ENCODE data around the gene LEP.

LEP gene

DNA sequence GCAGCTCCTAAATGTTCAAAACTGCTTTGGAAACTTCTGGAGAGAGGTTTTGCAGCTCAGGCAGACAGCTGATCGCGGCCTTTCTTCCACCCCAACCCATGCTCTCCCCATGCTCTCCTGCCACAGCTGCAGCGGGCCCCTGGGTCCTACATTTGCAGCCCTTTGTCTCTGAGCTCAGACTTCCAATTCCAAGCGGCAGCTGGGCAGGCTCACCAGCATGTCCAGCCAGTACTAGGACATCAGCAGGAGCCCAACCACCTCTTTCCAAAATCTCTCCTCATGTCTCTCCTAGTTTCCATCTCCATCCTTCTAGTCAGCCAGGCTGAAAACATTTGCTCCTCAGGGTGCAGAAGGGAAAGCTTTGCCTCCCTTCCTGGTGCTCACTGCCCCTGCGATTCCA, 6.0 kb downstream of the LEP start:
- DNase-seq (ENCODE audit: low spot score), result no peak

DNA sequence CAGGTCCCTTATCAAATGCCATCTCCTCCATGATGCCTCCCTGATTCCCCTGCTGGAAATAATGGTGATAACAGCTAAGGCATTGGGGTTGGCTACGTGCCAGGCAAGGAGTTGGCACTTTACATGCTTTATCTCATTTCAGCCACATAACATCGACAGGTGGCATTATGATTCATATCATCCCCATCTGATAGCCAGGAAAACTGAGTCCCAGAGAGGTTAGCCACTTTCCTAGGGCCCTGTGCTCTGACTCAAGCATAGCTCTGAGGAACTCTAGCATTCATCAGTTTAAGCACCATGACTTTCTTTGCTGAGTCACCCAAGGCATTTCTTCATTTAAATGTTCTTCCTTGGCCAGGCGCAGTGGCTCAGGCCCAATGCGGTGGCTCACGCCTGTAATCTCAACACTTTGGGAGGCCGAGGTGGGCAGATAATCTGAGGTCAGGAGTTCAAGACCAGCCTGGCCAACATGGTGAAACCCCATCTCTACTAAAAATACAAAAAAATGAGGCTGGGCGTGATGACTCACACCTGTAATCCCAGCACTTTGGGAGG, 6.6 kb downstream of the LEP start:
- DNase-seq (ENCODE audit: low spot score), result no peak

DNA sequence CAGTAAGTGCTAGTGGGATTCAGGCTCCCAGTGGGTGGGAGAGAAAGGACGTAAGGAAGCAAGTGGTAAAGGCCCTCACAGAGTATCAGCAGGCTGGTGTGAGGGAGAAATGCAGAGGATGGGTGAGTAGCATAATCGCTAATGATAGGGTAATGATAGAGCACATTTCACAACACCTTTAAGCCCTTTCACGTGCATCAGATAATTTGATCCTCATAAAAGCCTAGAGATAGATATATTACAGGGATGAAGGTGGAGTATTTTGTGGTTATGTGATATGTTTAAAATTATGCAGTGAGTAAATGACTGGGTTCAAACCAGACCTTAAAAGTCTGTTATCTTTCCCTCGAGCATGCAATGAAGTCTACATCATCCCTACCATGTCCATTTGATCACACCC, 10.3 kb downstream of the LEP start:
- DNase-seq (ENCODE audit: low spot score), result no peak

DNA sequence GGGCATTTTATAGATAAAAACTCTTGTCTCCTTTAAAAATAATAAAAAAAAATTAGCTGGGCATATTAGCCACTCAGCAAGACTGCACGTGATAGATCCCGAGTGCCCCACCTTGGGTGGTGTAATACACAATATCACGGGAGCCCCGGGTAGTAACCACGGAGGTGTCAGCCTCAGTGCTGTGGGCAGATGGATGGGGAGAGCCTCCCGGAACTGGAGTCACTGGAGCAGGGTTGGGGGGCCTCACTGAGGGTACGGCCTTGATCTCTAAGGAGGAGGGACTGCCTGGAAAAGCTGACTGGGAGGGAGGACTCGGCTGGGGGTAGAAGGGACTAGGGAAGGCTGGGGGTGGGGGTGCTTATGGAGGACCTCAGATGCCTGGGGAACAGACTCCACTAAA, 12.6 kb downstream of the LEP start:
- no peak for DNase-seq (ENCODE audit: low spot score)

DNA sequence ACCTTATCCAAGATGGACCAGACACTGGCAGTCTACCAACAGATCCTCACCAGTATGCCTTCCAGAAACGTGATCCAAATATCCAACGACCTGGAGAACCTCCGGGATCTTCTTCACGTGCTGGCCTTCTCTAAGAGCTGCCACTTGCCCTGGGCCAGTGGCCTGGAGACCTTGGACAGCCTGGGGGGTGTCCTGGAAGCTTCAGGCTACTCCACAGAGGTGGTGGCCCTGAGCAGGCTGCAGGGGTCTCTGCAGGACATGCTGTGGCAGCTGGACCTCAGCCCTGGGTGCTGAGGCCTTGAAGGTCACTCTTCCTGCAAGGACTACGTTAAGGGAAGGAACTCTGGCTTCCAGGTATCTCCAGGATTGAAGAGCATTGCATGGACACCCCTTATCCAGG, 13.4 kb downstream of the LEP start:
- no peak for DNase-seq (ENCODE audit: low spot score)

DNA sequence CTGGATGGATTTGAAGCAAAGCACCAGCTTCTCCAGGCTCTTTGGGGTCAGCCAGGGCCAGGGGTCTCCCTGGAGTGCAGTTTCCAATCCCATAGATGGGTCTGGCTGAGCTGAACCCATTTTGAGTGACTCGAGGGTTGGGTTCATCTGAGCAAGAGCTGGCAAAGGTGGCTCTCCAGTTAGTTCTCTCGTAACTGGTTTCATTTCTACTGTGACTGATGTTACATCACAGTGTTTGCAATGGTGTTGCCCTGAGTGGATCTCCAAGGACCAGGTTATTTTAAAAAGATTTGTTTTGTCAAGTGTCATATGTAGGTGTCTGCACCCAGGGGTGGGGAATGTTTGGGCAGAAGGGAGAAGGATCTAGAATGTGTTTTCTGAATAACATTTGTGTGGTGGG, 14.2 kb downstream of the LEP start:
- no peak for DNase-seq (ENCODE audit: low spot score)

DNA sequence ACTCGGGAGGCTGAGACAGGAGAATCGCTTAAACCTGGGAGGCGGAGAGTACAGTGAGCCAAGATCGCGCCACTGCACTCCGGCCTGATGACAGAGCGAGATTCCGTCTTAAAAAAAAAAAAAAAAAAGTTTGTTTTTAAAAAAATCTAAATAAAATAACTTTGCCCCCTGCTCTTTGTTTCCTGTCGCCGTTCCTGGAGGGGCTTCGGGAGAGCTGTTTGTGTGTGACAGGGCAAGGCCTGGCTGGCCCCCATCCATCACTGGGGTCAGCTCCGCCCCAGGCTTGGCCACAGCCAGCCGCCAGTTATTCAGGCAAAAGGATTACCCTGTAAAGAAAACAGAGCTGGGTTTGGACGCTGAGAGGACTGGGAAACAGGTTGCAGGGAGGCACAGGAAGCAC, 16.4 kb downstream of the LEP start:
- DNase-seq (ENCODE audit: low spot score), result no peak

DNA sequence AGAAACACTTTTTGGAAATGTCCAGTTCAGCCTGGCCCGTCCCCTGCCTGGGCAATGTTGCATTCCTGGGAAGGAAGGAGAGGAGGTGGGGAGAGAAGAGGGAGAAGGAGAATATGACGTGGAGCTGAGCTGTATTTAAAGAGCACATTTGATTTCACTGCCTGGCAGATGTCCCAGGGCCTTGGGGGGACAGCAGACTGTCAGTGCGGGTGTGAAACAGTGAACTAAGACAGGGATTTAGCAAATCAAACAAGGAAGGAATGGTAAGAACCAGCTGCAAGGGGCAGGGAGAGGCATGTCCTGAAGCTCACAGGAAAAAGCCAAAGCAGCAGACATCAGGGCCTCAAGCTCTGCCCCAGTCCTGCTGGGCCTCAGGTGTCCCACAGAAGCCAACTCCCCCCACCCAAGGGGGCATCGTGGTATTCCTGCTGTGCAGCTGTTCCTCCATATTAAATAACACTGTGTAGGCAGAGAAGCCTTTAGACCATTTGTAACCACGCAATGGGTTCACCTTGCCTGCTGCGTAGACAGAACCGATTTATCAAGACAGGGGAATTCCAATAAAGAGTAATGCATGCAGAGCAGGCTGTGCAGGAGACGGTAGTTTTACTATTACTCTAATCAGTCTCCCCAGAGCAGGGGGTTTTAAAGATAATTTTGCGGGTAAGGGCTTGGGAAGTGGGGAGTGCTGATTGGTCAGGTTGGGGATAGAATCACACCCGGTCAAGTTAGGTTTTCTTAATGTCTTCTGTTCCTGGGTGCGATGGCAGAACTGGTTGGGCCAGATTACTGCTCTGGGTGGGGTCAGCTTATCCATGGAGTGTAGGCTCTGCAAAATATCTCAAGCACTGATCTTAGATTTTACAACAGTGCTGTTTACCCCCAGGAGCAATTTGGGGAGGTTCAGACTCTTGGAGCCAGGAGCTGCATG, 18.3 kb downstream of the LEP start:
- DNase-seq (ENCODE audit: low spot score), result no peak

DNA sequence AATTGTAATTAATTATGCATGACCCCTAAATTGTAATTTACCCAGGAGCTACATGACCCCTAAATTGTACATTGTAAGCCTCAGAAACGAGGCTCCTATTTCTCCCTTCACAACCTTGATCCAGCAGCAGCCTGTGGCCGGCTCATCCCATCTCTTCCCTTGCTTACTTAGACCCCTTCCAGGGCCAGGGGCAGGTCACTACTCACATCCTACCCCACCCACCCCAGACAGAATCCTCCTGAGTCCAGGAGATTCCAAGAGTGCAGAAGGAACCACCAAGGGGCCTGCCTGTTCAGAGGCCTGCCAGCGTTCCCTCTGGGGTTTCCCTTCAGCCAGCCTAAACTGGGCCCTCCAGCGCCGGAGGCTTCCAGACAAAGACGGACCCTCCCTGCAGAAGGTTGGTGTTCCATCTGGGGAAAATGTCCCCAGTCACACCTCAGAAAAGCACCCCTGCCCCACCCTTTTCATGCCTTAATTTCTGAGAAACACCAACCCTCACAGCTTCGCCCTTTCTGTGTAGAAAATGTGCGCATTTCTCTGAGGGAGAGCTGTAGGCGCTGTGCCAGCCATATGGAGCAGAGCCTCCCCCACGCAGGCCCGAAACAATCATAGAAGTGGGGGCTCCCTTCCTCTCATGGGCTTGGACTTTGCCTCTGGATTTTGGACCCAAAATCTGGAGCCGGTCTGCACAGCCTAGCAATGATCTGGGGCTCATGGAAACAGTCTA, 19.2 kb downstream of the LEP start:
- no peak for DNase-seq (ENCODE audit: low spot score)

DNA sequence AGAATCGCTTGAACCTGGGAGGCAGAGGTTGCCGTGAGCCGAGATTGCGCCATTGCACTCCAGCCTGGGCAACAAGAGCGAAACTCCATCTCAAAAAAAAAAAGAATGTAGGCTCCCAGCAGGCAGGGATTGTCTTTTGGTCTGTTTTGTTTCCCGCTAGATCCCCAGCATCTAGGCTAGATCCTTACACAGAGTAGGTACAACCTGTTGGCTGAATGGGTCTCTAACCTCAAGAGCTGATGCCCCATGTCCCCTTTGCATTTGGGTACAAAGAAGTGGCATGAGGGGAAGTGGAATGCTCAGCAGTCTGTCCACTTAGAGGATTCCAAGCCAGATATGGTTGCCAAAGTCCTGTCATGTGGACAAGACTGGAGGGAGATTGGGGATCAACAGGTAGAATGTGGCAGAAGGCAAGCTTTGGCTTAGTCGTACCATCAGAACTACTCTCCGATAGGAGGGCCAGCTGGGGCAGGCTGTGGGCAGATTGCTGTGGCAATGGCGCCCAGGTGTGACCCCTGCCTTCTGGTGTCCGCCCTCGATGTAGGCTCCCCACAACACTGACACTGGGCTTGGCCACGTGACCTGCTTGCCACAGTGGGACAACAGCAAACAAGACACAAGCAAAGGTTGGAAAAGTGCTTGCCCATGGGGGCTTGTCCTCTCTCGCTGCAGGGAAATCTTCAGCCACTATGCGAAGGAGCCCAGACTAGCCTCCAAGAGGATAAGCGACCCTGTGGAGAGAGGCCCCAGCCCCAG, 21.4 kb downstream of the LEP start:
- DNase-seq (ENCODE audit: low spot score), result no peak

DNA sequence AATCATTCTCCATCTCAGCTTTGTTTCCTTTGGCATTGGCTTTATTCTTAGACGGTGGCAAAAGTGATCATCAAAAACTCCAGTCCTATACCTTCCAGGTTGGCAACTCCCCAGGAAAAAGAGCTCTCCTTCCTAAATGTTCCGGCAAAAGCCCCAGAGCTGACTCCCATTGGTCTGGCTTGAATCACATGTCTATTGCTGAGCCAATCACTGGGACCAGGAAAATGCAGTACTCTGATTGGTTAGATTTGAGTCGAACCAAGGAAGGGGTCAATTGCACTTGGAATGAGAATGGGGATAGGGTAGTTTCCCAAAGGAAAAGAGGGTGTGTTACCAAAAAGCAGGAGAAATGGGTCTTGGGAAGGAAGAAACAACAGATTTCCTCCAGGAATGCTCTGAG, 22.3 kb downstream of the LEP start:
- no peak for DNase-seq (ENCODE audit: low spot score)

DNA sequence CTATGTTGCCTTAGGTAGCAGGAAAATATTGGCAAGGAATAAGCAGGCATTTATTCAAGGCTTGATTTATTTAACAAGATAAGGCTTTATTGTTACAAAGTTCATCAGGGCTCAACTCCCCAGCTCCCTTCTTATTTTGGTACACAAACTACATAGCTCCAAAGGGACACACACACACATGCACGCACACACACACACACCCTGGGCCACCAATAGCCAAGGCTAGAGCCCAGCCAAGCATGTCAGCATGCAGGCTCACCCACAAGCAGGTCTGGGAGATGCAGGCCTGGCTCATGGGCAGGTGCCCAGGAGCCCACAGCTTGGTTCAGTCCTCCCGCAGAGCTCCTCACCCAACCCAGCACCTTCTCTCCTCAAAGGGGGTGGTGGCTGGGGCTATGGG, 23.4 kb downstream of the LEP start:
- DNase-seq (ENCODE audit: low spot score), result no peak

DNA sequence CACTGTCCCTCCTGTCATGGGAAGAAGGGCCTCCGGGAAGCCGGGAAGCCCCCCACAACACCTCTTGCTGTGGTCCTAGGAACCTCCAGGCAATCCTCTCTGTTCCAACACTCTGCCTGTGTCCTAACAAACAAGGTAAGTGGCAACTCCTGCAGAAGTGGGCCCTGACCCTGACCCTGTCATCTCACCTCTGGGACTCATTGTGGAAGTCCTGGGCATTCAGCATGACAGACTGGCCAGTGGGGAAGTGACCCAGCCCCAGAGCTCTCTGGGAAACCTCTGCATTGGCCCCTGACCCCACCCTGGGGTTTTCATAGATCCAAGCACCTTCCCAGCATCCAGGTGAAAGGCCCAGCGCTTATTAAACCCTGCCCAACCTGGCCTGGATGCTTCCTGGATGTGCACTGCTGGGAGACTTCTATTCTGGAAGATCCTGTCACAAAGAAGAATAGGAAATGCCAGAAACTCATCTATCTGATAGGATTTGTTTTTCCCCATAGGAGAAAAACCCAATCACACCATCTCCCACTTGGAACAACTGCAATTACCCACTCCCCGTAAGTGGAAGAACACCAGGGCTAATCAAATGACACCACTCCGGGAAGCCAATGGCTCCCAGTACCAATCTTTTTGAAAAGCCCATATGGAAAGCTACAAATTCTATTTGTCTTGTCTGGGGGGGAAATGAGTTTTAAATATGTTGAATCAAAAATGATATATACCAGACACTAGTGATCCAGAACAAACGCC, 24.3 kb downstream of the LEP start:
- DNase-seq (ENCODE audit: low spot score), result no peak

DNA sequence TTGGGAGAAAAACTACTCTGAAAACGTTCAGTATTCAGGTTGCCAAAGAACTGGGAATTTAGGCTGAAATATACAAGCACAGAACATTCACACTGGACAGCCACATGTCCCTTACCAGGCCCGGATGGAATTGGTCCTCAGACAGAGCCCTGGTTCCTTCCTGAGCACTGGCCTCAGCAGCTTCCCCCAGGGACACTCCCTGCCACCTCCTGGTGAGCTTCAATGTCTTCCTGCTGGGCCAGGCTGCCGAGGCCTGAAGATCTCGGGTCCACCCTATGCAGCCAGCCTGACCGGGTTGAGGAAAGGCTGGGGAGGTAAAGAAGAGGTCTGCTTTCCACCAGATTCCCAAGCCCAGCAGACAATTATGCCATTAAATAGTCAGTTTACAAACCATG, 24.8 kb downstream of the LEP start:
- no peak for DNase-seq (ENCODE audit: low spot score)

DNA sequence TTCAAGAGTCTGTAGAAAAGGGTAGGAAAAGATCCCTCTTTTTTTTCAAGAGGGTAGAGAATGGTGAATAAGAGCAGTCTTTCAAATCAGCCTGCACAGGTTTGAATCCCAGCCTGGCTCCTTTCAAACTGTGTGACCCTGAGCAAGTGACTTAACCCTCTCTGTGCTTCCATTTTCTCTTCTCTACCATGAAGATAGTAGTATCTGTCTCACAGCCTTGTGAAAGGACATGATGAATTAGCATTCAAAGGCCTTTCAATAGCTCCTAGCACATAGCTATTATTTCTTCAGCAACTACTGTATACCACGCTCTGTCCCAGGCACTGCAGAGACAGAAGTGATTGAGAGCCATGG, 25.4 kb downstream of the LEP start:
- DNase-seq (ENCODE audit: low spot score), result no peak

DNA sequence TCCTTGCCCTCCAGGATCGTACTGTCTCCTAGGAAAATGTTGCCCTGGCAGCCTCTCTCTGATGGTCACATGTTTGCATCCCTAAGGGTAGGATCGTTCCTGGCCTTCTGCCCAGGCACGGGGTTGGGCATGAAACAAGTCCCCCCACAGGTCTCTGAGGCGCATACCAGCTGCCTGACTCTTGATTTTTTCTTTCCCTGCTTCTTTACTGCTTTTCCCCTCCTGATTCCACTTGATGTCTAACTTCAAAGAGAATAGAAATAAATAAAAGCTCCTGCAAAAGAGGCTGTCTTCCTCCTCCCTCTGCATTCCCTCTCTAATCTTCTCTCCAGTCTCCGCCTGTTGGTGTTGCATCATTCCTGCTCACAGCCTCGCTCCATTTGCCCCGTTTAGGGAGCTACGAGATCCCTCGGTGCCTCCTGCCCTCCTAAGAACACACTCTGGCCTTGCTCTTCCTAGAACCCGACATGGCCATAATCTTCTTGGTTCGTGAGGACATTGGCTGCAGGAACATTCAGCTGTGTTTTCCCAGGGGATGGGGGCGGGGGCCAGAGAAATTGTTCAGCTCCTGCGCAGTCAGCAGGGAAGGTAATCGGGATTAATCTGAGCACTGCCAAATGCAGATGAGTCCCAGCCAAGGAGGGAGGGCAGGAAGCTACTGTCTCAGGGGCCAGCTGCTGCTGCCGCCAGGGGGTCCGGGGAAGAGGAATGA, 26.0 kb downstream of the LEP start:
- DNase-seq (ENCODE audit: low spot score), result no peak

DNA sequence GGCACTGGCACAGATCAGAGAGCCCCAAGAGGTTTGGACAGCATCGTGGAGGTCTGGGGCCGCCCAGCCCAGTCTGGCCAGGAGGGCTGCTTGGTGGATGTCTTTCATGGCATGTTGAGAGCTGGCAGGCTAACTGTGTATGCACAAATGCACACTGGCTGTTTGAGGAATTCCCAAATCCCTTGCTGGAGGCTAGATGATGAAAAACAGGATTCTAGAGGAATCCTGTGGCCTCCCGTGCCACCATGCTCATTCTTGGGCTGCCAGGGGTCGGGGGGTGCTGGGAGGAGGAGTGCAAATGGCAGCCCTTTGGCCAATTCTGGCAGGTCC, 26.5 kb downstream of the LEP start:
- DNase-seq (ENCODE audit: low spot score), result no peak

DNA sequence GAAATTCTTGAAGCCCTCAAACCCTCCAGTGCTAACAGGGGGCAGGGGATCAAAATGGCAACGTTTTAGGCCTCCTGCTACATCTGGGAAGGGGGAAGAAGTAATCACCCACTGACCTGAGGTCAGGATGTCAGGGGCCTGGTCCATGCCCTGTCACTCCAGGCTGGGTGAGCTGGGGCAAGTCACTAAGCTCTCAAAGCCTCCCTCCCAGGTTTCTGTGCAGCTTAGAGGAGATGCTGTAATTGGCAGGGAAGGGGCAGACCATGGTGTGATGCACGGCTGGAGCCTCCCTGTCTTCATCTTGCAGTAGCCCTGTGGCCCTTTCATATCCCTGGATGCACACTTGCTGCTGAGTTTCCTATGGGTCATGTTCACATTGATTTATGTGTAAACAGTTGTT, 27.2 kb downstream of the LEP start:
- no peak for DNase-seq (ENCODE audit: low spot score)

DNA sequence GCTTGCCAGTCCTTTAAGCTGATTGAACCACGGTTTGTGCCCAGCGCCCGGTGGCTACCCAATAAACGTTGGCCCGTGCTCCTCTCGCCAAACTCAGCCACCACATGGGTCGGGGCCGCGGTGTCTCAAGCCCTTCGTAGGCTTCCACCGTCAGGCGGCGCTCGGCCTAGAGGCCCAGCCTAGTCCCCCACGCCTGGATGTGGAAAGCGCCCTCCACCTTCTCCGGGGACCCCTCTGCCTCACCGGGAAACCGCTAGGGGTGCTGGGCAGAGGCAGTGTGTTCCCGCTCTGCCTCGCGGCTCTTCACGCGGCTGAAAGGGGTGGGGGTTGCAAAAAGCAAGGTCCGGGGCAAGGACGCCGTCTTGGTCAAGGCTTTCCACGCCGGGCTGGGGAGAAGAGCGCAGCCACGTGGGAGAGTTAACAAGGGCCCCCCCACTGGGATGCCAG, 29.8 kb downstream of the LEP start:
- no peak for DNase-seq (ENCODE audit: low spot score)

DNA sequence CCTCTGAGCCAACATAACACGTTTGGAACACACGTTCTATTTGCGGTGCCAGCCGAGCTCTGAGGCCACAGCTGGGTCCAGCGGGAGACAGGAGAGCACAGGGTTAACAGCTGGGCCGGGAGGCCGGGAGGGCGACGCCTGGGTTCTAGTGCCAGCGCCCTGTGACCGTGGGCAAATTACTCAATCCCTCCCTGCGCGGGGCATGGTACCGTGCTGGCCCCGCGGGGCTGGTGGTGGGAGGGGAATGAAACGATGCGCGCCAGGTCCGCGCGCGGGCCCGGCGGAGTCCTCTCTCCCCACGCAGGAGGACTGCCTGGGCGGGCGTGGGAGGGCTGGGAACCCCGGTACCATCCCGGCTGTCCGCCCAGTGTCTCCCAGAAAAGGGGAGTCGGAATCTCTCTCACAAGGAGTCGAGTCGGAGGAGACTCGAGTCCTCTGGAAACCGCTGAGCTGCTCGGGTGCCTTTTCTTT, 30.4 kb downstream of the LEP start:
- DNase-seq (ENCODE audit: low spot score), result no peak

DNA sequence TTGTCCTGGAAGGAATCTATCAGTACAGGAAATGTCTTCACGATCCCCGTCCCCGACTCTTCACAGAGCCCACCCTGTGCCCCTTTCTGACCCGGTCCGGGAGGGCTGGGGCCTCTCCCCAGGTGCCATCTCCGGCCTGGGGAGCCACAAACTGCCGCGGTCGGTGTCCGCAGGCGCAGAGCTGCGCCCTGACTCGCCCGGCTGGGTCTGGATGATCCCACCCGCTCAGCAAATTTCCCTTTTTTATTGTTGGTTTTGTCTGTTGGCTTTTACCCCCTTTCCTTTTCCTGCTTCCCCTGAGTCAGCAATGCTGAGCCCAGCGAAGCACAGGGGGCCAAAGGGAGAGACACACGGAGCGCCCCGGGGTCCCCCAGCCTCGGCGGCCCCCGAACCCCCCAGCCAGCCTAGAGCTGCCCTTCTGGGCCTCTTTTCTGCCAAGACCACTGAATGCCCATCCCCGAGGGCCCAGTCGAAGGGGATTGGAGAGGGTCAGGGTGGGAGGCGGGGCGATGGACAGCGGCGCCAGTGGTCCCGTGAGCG, 30.9 kb downstream of the LEP start:
- DNase-seq (ENCODE audit: low spot score), result no peak
